Adrenal gland (tissue), 12 donors: ENCODE measurements around the gene PRSS22. TPM values are rescaled to one million over a fixed set of nuclear protein-coding genes. Genes with fewer than 3 reads are reported as not detected.

Source experiments
- DNase-seq, 7 donors: peaks; one replicate each; pipeline ENCODE4 v3.0.0-alpha.2; 2019 to 2020
- H3K27ac ChIP-seq, 5 donors: fragments of 200-600 bp; sonication (generic) in 4 of 5; 1 replicate in 3 of 5; 2 replicates in 2 of 5; pipeline versions ENCODE4 v1.5.1 to v1.8.0; 2016 to 2020; ENCODE audit warnings: mild to moderate bottlenecking in 1 of 5
- H3K27me3 ChIP-seq: fragments of 200-600 bp; 2 replicates; pipeline ENCODE4 v1.8.0; 2021
- H3K36me3 ChIP-seq, 2 donors: fragments of 200-600 bp; replicated peaks in 1 of 2; 1 replicate in 1 of 2; 2 replicates in 1 of 2; pipeline versions ENCODE4 v1.5.1 to v1.8.0; 2018 to 2022
- H3K4me1 ChIP-seq, 2 donors: fragments of 200-600 bp; replicated peaks in 1 of 2; 1 replicate in 1 of 2; 2 replicates in 1 of 2; pipeline versions ENCODE4 v1.5.1 to v1.8.0; 2018 to 2021
- H3K4me3 ChIP-seq, 4 donors: fragments of 200-600 bp; sonication (generic) in 3 of 4; one replicate each; pipeline ENCODE4 v1.5.1; 2016 to 2018
- H3K9me3 ChIP-seq, 3 donors: fragments of 200-600 bp; sonication (generic) in 1 of 3; replicated peaks in 1 of 3; 1 replicate in 2 of 3; 2 replicates in 1 of 3; pipeline versions ENCODE4 v1.5.1 to v1.8.0; 2016 to 2021
- POLR2A ChIP-seq, 2 donors: fragments of 450-650 bp; IDR thresholded peaks; one replicate each; pipeline ENCODE4 v1.6.1; 2017; ENCODE audit warnings: antibody characterized with exemption in 2 of 2, mild to moderate bottlenecking in 2 of 2, moderate library complexity in 1 of 2
- WGBS, 4 donors: extraction: QIAGEN DNeasy Blood & Tissue Kit in 2 of 4; methylation state at CpG; one replicate each; pipeline versions ENCODE4 v1.1.5 to v1.1.7; 2013 to 2017; 5-methylcytosine and 5-hydroxymethylcytosine counted together
- intact Hi-C, 2 donors: fragments of 100-400 bp; cut with DNase I; formaldehyde crosslinking; loops; one replicate each; pipeline versions ENCODE4 v1.14.1 to v1.15.0; 2022 to 2023
- polyA plus RNA-seq, 3 donors: library from polyadenylated mRNA; stranded (reverse); fragments of 200-250 nt in 2 of 3; fragments of 350-450 nt in 1 of 3; fragmentation: Illumina TruSeq in 1 of 3; extraction: RNeasy Lipid Tissue Mini Kit (QIAGEN cat#74804) in 1 of 3; gene quantifications; one replicate each; pipeline ENCODE4 v1.2.3, GENCODE V29; 2013 to 2014
- total RNA-seq, 9 donors: library from RNA; depleted of rRNA in 4 of 9; stranded (reverse); fragments of >200 nt in 4 of 9; fragments of 120-200 nt in 1 of 9; fragmentation: NEBNext Ultra II Directional in 1 of 9; extraction: Animal tissue kit (Norgen Biotek cat#: 25700) in 1 of 9; gene quantifications; one replicate each; pipeline versions ENCODE4 v1.1.0 to v1.2.4, GENCODE V29; 2013 to 2023
- TF ChIP-seq, protein P1 (sequence below), 6 experiments: fragments of 450-650 bp in 4 of 6; fragments of 200-600 bp in 2 of 6; sonication (generic) in 1 of 6; IDR thresholded peaks; 1 replicate in 5 of 6; 2 replicates in 1 of 6; pipeline versions ENCODE4 v1.5.1 to v1.8.0; 2016 to 2021; ENCODE audit warnings: antibody characterized with exemption in 6 of 6, mild to moderate bottlenecking in 2 of 6, moderate library complexity in 1 of 6
- donor health status: healthy with polysubstance abuse.
- donor health status: Bipolar disorder and iron deficiency.
- donor health status: DM: yes; HTN: yes; CAD: no.
- donor health status: DM: no; HTN: no; CAD: no.
- donor health status: DM: no; HTN: no; CAD: no.
- donor health status: DM: yes; HTN: yes; CAD: no.

PRSS22 gene
- total and polyA plus RNA-seq, 12 donors, result 0.07 to 0.41 (median 0.32) TPM; not detected in 9

DNA sequence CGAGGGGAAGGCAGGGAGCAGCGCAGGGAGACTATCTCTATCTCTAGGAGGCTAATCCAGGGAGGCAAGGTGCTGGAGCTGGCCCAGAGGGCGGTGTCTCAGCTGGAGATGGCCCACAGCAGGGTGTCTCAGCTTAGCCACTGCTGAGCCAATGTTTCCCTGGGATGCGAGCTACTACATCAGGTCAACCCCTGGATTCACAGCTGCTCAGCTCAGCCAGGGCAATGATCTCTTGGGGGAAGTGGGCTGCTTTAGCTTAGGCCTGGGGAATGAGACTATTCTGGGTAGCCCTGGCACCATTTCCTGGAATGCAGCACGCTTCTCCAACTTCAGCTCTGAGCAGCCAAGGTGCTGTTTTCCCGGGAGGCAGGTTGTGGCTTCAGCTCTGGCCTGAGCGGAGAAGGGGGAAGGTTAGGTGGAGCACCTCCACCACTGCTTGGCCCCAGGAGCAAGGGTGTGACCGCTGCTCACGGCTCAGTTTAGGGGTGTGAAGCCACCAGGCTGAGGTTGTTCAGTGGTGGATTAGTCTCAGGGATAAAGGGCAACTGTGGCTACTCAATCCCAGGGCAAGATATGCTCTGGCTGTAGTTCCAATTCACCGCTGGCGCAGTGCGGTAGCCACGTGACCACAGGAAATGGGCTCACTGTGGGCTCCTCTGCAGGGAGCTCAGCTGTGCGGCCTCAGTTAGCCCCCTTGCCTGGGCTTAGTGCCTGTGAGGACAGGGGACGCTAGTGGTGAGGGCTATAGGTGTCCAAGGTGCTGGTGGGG lies 46.1 kb downstream of the PRSS22 start:
- Histone ChIP-seq H3K36me3 (no peaks in the 10 kb centered on the region), H3K4me1 (no peaks in the 10 kb centered on the region), H3K9me3 (no peaks in the 10 kb centered on the region), H3K4me3 (no peak overlapping the region), H3K27ac (no peak overlapping the region), H3K27me3 (no peaks in the 10 kb centered on the region)
- DNase-seq, result no peak
- TF ChIP-seq POLR2A (IDR thresholded peaks at IDR 0.05), result no peak
- intact Hi-C loops, result no loop called here
- 76 to 83% (median 79%) methylated on average over 11 to 15 of the region's 15 CpGs for WGBS, 4 donors

DNA sequence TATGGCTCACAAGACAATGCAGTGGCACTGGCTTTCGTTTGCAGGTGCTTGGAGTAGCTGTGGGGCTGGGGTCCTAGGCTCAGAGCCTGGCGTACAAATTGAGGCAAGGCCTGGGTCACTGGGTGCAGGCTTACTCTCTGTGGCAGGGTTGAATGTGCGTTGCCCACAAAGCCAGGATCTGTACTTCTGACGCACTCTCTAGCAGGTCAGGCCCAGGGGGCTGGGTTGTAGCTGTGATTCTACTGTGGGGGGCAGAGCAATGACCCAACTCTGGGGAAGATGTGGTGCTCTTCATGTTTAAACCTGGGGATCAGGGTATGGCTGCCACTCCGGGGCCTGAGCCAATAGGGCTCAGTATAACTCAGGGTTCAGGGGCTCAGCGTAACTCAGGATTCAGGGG lies 47.3 kb downstream of the PRSS22 start:
- no peak for DNase-seq
- peaks cover under 1% of the 10 kb centered on the region for H3K27me3 ChIP-seq
- intact Hi-C loops, result no loop called here

DNA sequence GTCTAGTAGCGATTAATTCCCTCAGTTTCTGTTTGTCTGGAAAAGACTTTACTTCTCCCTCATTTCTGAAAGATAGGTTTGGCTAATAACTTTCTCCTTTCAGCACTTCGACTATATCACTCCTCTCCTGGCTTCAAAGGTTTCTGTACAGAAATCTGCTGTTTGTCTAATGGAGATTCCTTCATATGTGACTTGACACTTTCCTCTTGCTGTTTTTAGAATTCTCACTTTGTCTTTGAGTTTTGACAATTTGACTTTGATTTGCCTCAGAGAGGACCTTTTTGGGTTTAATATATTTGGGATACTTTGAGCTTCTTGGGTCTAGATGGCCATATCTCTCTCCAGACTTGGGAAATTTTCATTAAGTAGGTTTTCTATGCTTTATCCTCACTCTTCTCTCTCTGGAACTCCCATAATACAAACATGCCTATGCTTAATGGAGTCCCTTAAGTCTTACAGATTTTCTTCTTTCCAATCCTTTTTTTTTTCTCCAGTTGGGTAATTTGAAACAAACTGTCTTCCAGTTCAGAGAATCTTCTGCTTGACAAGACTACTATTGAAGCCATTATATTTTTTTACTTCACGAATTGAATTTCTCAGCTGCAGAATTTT lies 48.7 kb downstream of the PRSS22 start:
- peaks cover 3% of the 10 kb centered on the region for H3K27me3 ChIP-seq
- 71 to 83% (median 76%) methylated on average over 3 of the region's 3 CpGs for WGBS, 4 donors
- intact Hi-C loops, result loop anchor here in 1 of 2 donors (10.0 kb wide), 1 partner anchor 266 kb away; no protein-coding TSS in a partner anchor

More for the DNA sequence above, 47.3 kb downstream of the PRSS22 start:
- Histone ChIP-seq H3K27ac (no peak overlapping the region), H3K9me3 (no peaks in the 10 kb centered on the region), H3K4me1 (no peaks in the 10 kb centered on the region), H3K36me3 (no peaks in the 10 kb centered on the region), H3K4me3 (no peak overlapping the region)
- WGBS, 4 donors, result 73 to 89% (median 84%) methylated on average over 5 to 6 of the region's 6 CpGs
- TF ChIP-seq, protein P1, sequence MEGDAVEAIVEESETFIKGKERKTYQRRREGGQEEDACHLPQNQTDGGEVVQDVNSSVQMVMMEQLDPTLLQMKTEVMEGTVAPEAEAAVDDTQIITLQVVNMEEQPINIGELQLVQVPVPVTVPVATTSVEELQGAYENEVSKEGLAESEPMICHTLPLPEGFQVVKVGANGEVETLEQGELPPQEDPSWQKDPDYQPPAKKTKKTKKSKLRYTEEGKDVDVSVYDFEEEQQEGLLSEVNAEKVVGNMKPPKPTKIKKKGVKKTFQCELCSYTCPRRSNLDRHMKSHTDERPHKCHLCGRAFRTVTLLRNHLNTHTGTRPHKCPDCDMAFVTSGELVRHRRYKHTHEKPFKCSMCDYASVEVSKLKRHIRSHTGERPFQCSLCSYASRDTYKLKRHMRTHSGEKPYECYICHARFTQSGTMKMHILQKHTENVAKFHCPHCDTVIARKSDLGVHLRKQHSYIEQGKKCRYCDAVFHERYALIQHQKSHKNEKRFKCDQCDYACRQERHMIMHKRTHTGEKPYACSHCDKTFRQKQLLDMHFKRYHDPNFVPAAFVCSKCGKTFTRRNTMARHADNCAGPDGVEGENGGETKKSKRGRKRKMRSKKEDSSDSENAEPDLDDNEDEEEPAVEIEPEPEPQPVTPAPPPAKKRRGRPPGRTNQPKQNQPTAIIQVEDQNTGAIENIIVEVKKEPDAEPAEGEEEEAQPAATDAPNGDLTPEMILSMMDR (IDR thresholded peaks at IDR 0.05), result no peak
- TF ChIP-seq POLR2A (IDR thresholded peaks at IDR 0.05), result no peak

DNA sequence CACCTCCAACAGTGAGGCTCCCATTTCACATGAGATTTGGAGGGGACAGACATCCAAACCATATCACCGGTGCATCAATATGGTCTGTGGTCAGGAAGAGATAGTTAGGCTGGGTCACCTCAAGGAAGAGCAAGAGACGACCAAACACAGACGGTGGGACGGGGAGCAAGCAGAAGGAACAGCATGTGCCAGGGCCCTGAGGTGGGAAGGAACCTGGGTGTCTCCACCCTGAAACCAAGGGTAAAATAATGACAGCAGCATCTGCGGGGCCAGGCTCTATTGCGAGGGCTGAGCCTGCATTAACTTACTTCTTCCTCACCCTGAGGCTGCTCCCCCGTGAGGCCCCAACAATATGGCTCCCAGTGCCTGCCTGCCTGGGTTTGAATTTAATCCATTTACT lies 49.8 kb downstream of the PRSS22 start:
- TF ChIP-seq POLR2A (IDR thresholded peaks at IDR 0.05), result no peak
- TF ChIP-seq, protein P1 (IDR thresholded peaks at IDR 0.05), result no peak
- intact Hi-C loops, result loop anchor here in 1 of 2 donors (10.0 kb wide), 1 partner anchor 267 kb away; no protein-coding TSS in a partner anchor
- 87 to 90% (median 89%) methylated on average over 7 of the region's 7 CpGs for WGBS, 4 donors
- no peaks in the 10 kb centered on the region for H3K9me3 ChIP-seq
- no peaks in the 10 kb centered on the region for H3K4me1 ChIP-seq
- DNase-seq, result no peak
- H3K4me3 ChIP-seq, result no peak overlapping the region
- H3K27me3 ChIP-seq, result peaks cover 3% of the 10 kb centered on the region
- H3K27ac ChIP-seq, result no peak overlapping the region
- H3K36me3 ChIP-seq, result no peaks in the 10 kb centered on the region

More for the DNA sequence above, 48.7 kb downstream of the PRSS22 start:
- no peaks in the 10 kb centered on the region for H3K36me3 ChIP-seq
- H3K27ac ChIP-seq, result no peak overlapping the region
- no peaks in the 10 kb centered on the region for H3K9me3 ChIP-seq
- TF ChIP-seq, protein P1 (IDR thresholded peaks at IDR 0.05), result no peak
- TF ChIP-seq POLR2A (IDR thresholded peaks at IDR 0.05), result no peak
- no peaks in the 10 kb centered on the region for H3K4me1 ChIP-seq
- no peak for DNase-seq
- no peak overlapping the region for H3K4me3 ChIP-seq
